NCI-H1694 treated with DMSO at 0.1 percent for 48 hours (cell line): ENCODE measurements around the gene XAB2.
"Not testable (repeated sequence)": the region's sequence is repeated elsewhere in the genome, so short reads cannot be mapped to it uniquely, and the experiment has no call there.

ENCODE experiments used
- DNase-seq: peaks from one replicate; lab custom pipeline; 2025; lab: John Stamatoyannopoulos, UW

The XAB2 gene

DNA sequence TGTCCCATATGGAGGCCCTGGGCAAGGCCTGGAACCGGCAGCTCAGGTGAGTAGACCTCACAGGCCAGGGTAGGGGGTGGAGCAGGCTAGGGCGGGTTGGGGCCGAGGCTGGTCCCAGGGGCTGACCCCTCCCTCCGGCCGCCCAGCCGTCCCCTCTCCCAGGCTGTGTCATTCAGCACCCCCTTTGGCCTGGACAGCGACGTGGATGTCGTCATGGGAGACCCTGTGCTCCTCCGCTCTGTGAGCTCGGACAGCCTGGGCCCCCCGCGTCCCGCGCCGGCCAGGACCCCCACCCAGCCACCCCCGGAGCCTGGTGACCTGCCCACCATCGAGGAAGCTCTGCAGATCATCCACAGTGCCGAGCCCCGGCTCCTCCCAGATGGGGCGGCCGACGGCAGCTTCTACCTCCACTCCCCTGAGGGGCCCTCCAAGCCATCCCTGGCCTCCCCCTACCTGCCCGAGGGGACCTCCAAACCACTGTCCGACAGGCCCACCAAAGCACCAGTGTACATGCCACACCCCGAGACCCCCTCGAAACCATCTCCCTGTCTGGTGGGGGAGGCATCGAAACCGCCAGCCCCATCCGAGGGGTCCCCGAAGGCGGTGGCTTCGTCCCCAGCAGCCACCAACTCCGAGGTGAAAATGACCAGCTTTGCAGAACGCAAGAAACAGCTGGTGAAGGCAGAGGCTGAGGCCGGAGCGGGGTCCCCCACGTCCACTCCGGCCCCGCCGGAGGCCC lies 17.6 kb downstream of the XAB2 start:
- no peak for DNase-seq

DNA sequence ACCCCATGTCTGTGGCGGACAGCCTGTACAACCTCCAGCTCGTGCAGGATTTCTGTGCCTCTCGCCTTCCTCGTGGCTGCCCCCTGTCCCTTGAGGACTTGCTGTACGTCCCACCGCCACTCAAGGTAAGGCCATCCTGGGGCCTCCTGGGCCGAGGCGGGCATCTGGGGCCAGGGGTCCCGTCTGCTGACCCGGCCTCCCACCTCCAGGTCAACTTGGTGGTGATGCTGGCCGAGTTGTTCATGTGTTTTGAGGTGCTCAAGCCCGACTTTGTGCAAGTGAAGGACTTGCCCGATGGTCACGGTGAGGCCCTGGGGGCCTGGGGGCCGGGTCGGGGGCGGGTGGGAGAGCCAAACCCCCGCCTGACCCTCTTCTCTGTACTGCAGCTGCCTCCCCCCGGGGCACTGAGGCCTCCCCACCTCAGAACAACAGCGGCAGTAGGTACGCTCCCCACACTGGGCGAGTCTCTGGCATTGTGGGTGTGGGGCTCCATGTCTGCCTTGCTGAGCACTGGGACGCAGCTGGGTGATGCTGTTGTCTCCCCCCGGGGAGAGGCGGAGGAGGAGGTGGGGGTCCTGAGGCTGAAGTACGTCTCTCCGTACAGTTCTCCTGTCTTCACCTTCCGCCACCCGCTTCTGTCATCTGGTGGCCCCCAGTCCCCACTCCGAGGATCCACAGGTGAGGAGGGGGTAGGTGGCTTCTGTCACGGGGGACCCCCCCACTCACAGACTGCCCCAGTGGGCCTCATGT lies 18.7 kb downstream of the XAB2 start:
- no peak for DNase-seq

DNA sequence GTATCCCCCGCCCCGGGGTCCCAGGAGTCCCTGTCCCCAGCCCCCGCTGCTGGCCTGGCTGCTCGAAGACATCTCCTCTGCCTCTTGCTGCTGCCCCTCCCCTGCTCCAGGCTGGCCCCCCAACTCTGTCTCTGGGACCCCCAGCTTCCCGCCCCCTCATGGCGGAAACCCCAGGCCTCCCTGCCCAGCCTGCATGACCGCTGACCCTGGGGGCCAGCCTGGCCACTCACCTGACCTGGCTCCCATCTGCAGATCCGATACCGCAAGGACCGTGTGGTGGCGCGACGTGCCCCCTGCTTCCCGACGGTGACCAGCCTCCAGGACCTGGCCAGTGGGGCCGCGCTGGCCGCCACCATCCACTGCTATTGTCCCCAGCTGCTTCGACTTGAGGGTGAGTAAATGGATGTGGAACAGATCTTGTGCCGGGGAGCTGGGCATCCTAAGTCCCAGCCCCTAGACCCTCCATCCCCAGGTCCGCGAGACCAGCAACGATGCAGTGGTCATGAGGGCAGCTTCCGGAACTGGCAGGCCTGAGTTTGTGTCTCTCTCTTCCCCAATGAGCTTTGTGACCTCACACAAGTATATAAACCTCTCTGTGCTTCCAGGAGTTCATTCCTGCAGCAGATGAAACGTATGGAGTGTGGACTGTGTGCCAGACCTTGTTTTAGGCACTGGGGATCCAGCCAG lies 21.3 kb downstream of the XAB2 start:
- DNase-seq = no peak

DNA sequence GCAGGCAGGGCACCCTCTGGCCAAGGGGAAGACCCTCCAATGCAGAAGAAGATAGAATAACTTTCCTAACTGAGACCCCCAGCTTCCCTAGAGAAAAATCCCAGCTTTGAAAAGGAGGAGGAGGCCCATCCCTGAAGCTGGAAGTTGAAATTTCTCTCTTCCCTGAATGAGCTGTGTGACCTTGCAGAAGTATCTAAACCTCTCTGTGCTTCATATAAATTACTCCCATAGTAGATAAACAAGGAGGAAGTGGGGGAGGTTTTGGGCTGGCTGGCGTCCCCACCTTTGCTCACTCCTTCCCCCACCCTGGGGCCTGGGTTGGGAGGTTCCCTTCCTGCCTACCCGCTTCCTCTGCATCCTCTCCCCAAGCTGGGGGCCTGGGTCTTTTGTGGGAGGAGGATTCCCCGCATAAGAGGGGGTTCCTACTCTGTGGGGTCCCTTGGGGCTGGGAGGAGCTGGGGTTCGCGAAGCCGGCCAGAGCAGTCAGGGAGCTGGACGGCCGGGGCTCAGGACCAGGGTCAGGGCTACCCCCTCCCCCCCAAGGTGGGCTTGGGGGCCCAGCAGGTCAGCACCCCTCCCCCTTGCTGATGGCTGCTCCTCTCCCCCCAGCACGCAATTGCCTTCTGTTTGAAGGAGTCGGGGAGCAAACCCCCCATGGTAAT lies 22.0 kb downstream of the XAB2 start:
- DNase-seq = no peak

DNA sequence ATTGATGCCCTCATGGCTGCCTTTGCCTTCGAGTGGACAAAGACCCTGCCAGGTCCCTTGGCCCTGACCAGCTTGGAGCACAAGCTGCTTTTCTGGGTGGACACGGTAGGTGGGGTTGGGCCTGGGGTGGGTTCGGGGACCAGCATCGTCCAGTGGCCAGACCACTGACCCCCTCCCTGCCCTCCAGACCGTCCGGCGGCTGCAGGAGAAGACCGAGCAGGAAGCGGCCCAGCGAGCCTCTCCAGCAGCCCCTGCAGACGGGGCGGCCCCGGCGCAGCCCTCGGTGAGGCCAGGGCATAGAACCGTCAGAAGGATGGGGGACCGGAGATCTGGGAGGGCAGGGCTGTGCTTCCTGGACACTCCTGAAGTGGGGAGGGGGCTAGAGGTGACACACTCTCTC lies 23.1 kb downstream of the XAB2 start:
- no peak for DNase-seq

DNA sequence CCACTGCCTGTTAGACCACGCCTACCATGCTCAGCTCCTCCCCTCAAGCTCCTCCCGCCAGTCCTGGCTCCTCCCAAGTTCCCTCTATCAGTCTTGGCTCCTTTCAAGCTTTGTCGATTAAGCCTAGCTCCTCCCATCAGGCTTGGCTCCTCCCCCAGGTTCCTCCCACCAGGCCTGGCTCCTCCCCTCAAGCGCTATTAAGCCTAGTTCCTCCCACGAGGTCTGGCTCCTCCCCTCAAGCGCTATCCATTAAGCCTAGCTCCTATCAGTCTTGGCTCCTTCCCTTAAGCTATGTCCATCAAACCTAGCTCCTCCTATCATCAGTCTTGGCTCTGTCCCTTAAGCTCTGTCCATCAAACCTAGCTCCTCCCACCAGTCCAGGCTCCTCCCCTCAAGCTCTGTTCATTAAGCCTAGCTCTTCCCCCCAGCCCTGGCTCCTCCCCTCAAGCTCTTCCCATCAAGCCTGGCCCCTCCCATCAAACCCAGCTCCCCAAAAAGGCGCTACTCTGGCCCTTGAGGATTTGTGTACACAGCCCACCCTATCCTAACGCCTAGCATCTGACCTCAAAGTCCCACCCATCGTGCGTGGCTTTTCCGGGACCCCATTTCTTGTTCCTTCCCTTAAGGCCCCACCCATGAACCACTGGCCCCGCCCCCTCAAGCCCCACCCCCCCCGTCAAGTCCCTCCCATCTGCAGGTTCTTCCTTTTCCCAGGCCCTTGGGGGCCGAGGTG lies 23.7 kb downstream of the XAB2 start:
- DNase-seq = no peak

DNA sequence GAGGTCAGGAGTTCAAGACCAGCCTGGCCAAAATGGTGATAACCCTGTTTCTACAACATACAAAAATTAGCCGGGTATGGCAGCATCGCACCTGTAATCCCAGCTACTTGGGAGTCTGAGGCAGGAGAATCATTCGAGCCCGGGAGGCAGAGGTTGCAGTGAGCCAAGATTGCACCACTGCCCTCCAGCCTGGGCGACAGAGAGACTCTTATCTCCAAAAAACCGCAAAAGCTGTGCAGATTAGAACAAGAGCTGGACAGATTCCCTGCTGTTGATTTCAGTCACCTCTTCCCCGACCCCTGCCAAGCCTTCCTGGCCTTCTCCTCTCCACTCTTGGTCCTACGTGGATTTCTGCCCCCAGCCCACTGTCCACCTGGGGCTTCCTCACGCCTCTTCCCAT lies 25.4 kb downstream of the XAB2 start:
- no peak for DNase-seq

DNA sequence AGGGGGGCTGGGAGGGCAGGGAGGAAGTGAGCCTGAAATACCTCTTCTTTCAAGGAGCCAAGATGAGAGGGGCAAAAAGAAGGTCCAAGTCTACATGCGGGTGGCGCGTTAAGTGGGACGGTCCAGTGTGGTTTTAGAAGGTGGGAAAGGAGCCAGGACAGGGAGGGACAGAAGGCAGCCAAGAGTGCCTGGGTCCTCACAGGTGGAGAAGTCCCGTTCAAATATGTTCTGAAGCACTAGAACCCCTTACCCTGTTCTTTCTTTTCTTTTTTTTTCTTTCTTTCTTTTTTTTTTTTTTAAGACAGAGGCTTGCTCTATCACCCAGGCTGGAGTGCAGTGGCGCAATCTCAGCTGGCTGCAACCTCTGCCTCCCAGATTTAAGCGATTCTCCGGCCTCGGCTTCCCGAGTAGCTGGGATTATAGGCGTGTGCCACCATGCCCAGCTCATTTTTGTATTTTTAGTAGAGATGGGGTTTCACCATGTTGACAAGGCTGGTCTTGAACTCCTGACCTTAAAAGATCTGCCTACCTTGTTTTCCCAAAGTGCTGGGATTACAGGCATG lies 26.3 kb downstream of the XAB2 start:
- DNase-seq = no peak

DNA sequence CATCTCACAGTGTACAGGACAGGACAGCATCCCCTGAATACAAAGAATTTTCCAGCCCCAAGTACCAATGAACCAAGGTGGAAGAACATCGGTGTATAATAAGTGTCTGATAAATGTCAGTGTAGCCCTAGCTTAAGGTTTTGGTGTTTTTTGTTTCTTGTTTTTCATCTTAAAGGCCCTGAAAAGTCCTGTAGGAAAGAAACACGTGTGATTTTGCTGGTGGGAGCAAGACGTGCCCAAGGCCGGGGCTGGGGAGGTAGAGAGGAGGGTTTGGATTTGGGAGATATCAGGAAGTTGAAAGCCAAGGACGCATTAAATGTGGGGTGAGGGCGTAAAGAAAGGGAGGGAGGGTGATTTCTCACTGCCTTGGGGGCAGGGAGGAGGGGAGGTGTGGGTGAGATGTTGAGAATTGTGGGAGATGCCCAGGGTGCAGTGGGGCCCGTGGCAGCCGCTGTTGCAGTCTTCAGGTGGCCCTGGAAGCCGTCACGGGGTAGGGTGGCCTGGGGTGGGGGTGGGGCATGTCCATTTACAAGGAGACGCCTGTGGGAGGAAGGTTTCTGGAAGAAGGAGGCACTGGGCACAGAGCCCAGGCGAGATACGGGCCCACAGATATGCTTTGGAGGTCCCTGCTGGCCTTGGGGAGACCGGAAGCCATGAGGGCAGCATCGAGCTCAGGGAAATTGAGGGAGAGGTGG lies 27.0 kb downstream of the XAB2 start:
- no peak for DNase-seq

DNA sequence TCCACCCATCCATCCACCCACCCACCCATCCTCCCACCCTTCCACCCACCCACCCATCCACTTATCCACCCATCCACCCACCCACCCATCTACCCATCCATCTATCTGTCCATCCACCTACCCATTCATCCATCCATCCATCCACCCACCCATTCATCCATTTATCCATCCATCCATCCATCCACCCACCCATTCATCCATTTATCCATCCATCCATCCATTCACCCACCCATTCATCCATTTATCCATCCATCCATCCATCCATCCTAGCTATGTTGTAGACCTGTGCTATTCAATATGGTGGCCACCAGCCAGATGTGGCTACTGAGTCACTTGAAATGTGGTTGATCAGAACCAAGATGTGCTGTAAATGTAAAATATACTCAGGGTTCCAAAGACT lies 28.6 kb downstream of the XAB2 start:
- no peak for DNase-seq

DNA sequence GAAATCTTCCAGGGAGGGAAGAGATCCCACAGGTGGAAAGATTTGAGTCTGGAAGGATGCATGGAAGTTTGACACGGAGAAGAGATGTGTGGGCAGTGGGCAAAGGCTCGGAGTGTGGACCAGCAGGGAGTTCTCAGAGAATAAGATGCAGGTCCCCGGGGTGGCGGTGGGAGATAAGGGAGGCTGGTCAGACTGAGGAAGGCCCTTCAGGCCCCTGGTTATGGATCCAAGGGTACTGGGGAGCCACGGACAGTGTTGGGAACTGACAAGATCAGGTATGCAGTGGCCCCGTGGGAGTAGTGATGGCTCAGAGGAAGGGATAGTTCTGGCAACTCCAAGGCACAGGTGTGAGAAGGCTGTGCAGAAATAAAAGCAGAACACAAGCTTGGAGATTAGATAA lies 31.2 kb downstream of the XAB2 start:
- DNase-seq = no peak

DNA sequence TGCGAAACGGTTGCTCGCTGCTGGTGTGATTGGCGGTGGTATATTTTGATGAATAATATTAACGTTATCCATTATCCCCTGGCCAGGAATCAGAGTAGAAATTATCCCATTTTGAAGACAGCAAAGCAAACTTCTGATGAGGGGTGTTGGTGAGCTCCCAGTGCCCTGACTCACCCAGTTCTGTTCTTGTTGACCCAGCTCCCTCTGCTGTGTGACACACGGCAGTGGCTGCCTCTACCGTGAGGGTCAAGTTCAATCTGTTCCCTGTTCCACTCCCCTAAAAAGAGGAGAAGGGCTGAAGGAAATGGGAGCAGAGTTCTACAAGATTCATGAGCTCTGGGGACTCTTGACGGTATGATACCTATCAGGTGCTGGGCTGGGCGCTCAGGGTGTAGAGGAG lies 31.7 kb downstream of the XAB2 start:
- DNase-seq = no peak

DNA sequence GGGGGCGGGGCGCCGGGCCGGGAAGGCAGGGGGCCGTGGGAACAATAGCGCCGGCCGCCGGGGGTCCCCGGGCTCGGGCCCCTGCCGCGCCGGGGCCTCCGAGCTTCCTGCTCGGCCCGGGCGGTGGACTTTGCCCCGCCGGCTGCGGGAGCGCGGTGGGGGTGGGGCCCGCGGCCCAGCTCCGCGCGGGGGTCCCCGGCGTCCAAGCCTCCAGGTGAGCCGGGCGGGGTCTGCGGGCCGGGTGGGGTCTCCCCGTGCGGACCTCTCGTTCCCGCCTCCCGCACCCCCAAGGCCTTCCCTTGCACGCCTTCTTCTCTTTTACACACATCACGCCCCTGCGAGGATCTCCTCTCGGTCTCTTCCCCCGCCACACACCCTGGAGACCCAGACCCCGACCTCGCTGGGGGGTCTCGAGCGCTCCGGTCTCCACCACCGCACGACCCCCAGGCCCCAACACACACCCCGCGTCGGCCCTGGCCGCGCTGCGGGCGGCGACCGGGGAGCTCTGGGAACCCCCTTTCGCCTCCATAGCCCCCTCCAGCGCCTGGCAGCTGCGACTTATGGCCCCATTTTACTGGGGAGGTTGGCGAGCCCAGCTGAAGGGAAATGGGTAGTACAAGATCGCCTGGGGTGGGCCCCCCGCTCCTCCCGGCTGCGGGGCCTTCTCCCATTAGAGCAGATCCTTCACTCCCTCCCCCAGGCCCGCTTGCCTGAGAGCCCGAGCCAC lies 33.0 kb downstream of the XAB2 start:
- no peak for DNase-seq

DNA sequence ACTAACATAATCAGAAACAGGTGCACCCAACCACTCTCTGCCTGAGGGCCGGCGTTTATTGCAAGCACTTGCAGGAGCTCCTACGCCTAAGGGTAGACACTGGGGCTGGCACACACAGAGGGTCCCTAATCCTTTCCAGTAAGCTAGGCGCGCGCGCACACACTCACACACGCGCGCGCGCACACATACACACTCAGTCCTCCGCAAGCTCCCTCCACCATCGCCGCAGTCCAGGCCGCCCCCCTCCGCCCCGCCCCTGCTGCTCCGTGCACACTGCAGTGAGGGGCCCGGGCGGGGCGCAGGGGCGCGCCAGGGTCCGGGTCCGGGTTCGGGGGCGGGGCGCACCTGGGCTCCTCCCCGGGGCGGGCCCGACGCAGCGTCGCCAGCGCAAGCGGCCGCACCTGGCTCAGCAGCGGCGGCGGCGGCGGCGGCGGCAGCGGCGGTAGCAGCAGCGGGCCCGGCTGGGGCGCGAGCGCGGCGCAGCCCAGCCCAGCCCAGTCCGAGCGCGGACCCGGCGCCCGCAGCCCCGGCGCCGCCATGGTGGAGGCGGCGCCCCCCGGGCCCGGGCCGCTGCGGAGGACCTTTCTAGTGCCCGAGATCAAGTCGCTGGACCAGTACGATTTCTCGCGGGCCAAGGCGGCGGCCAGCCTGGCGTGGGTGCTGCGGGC lies 33.7 kb downstream of the XAB2 start, which contains the start of gene CAMSAP3:
TSS of gene CAMSAP3 (plus strand) at position 398 of the 668 bp plus-strand sequence. CDS start at position 538, 140 bp downstream.
- DNase-seq = peak; percentile 26

DNA sequence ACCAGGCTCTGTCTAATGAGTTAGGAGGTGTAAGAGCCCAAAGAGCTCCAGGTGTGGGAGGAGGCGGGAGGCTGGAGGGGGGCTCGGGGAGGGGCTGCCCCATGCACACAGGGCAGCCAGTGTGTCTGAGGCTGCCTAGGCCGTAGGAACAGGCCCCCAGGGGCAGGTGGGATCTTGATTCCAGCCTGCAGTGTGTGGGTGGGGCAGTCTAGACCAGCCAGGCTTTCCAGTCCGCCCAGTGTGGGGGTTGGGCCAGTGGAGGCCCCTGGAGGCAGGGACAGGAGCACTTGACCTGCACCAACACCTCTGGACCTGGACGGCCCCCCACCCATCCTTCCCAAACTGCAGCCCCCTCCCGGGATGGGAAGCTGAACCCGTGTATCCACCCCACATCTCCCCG lies 39.1 kb downstream of the XAB2 start:
- no peak for DNase-seq

DNA sequence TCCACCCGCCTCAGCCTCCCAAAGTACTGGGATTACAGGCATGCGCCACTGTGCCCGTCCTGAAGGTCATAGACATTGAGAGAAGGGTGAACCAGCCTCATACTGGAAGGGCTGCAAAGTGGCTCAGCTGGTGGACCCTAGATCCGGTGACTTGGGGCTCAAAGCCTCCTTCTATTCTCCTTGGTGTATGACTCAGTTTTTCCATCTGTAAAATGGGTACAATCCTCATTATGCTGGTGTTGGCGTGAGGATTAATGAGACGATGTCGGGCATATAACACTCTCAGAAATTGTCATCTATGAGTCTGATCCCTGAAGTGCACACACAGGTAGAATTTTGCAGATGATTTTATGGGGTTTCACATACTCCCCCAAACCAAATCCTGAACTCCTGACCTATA lies 39.5 kb downstream of the XAB2 start:
- DNase-seq = no peak

DNA sequence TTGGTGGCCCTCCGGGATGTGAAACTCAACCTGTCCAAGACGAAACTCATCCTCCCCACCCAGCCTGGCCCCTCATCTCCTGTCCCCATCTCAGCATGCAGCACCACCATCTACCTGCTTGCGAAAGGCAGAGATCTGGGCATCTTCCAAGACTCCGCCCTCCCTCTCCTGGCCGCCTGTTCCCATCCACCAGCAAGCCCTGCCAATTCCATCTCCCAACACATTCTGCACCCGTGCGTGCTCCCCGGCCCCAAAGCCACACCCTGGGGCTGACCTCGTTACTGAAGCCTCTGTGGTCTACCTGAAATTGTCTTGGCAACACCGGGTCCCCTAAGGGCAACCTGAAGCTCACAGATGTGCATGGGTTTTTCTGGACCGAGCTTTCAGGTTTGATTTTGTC lies 46.9 kb downstream of the XAB2 start:
- no peak for DNase-seq

DNA sequence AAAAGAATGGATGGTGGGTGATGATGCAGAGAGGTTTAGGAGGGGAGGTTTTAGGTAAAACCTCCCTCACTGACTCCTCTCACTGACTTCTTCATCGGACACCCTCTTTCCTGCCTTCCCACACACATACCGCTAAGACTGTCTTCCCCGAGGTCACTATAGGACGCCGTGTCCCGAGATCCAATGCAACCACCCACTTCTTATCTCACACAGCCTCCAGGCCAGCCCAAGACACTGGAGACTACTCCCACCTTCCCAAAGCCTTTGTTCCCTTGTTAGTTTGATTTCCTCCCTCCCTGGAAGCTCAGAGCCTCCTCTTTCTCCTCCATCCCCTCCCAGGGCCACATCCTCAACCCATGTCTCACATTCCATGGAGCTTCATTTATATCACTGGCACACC lies 50.2 kb downstream of the XAB2 start:
- no peak for DNase-seq

DNA sequence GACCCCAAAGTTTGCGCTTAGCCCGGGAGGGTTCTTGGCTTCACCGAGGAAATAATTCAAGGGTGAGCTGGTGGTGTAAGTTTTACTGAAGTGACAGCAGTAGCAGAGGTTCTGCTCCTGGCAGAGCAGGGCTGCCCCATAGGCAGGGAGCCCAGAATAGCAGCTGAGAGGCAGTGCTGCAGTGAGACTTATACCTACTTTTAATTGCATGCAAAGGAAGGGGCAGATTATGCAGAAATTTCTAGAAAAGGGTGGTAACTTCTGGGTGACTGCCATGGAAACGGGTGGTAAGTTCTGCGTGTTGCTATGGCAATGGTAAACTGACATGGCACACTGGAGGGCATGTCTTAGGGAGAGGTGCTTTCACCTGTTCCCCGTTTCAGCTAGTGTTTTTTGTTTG lies 51.2 kb downstream of the XAB2 start:
- DNase-seq = no peak

DNA sequence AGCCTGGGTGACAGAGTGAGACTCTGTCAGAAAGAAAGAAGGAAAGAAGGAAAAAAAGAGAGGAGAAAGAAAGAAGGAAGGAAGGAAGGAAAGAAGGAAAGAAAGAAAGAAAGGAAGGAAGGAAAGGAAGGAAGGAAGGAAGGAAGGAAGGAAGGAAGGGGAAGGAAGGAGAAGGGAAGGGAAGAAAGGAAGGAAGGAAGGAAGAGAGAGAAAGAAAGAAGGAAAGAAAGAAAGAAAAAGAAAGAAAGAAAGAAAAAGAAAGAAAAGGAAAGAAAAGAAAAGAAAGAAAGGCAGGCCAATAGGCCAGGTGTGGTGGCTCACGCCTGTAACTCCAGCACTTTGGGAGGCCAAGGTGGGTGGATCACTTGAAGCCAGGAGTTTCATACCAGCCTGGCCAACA lies 51.9 kb downstream of the XAB2 start:
- not testable (repeated sequence) for DNase-seq
